HepG2 (cell line): ENCODE measurements around the gene CAMKMT.

Source experiments
- BRF2 ChIP-seq: sonication (generic); formaldehyde crosslinking; IDR thresholded peaks from 2 replicates; pipeline ENCODE4 v1.8.1; 2022; ENCODE audit warnings: mild to moderate bottlenecking, missing genetic modification reagents
- GTF2F1 ChIP-seq: fragments of 150-350 bp; IDR thresholded peaks from 2 replicates; pipeline ENCODE4 v1.6.1; 2014; ENCODE audit warnings: low read length
- RBAK ChIP-seq: sonication (generic); formaldehyde crosslinking; IDR thresholded peaks from 2 replicates; pipeline ENCODE4 v1.5.1; 2020; ENCODE audit warnings: mild to moderate bottlenecking, missing genetic modification reagents
- ZFP36 ChIP-seq: fragments of 150-350 bp; IDR thresholded peaks from 2 replicates; pipeline ENCODE4 v1.6.1; 2018; ENCODE audit warnings: borderline replicate concordance, low read length, low read depth; ENCODE audit not compliant: partially characterized antibody
- ZKSCAN1 ChIP-seq: fragments of 150-350 bp; IDR thresholded peaks from 2 replicates; pipeline ENCODE4 v1.6.1; 2014; ENCODE audit warnings: low read length
- ZNF569 ChIP-seq: sonication (generic); formaldehyde crosslinking; IDR thresholded peaks from 2 replicates; pipeline ENCODE4 v1.5.0; 2020; ENCODE audit warnings: mild to moderate bottlenecking, missing genetic modification reagents, moderate library complexity, borderline replicate concordance
- TF ChIP-seq, protein P1 (sequence below): sonication (generic); formaldehyde crosslinking; IDR thresholded peaks from 2 replicates; pipeline ENCODE4 v1.5.0; 2020; ENCODE audit warnings: mild to moderate bottlenecking, missing genetic modification reagents, moderate library complexity

GRCh38 chr2:44470151-44470550 is 108.4 kb downstream of the CAMKMT start:
- TF ChIP-seq, protein P1, sequence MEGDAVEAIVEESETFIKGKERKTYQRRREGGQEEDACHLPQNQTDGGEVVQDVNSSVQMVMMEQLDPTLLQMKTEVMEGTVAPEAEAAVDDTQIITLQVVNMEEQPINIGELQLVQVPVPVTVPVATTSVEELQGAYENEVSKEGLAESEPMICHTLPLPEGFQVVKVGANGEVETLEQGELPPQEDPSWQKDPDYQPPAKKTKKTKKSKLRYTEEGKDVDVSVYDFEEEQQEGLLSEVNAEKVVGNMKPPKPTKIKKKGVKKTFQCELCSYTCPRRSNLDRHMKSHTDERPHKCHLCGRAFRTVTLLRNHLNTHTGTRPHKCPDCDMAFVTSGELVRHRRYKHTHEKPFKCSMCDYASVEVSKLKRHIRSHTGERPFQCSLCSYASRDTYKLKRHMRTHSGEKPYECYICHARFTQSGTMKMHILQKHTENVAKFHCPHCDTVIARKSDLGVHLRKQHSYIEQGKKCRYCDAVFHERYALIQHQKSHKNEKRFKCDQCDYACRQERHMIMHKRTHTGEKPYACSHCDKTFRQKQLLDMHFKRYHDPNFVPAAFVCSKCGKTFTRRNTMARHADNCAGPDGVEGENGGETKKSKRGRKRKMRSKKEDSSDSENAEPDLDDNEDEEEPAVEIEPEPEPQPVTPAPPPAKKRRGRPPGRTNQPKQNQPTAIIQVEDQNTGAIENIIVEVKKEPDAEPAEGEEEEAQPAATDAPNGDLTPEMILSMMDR = no peak
- TF ChIP-seq ZKSCAN1 = no peak
- TF ChIP-seq BRF2 (CRISPR knock-in tag) = no peak
- no peak for TF ChIP-seq RBAK
- no peak for TF ChIP-seq ZNF569
- no peak for TF ChIP-seq GTF2F1
- no peak for TF ChIP-seq ZFP36
